Articular chondrocyte of knee joint (primary cell): ENCODE measurements around the gene CCZ1B. TPM values are rescaled to one million over a fixed set of nuclear protein-coding genes. Genes with fewer than 3 reads are reported as not detected.

Source experiments
- total RNA-seq: library from RNA; depleted of rRNA; stranded (reverse); fragments of >200 nt; gene quantifications from 2 replicates; pipeline ENCODE4 v1.2.3, GENCODE V29; 2012

CCZ1B gene
- total RNA-seq, result 56.1 and 72.1 TPM in 2 replicates

GRCh38 chr7:6826151-6826550, at the start of gene CCZ1B:
Gene CCZ1B, minus strand, starts transcription at chr7:6826275. Its CDS starts 78 bp downstream, at chr7:6826197.

GRCh38 chr7:6753964-6754363, 72.1 kb downstream of the CCZ1B start, which contains the start of gene RSPH10B2:
Gene RSPH10B2, plus strand, starts transcription at chr7:6754103. Its CDS starts 3,575 bp downstream, at chr7:6757678.

Other genes with a start within 250 kb of the CCZ1B start
- 57.0 and 63.0 TPM in 2 replicates for gene ZDHHC4, start 248.8 kb downstream of the CCZ1B start, total RNA-seq
- 14.5 and 19.2 TPM in 2 replicates for gene INTS15, start 236.3 kb downstream of the CCZ1B start, total RNA-seq
- gene ZNF853, start 210.7 kb downstream of the CCZ1B start, total RNA-seq, result 0.86 and 4.8 TPM in 2 replicates
- gene ZNF316, start 189.0 kb downstream of the CCZ1B start, total RNA-seq, result 10.8 and 11.5 TPM in 2 replicates
- 29.1 and 34.2 TPM in 2 replicates for gene ZNF12, start 119.3 kb downstream of the CCZ1B start, total RNA-seq
- gene RSPH10B2, start 72.2 kb downstream of the CCZ1B start, total RNA-seq, result 0.11 TPM in 1 of 2 replicates, not detected in the other